Testis (tissue), 2 donors: ENCODE data around the gene GNL1.
"Not testable (repeated sequence)": the region's sequence is repeated elsewhere in the genome, so short reads cannot be mapped to it uniquely, and the experiment has no call there.

ENCODE experiments used
- CTCF ChIP-seq, 3 experiments: fragments of 450-650 bp in 2 of 3; fragments of 200-600 bp in 1 of 3; sonication (generic) in 1 of 3; IDR thresholded peaks; one replicate each; pipeline ENCODE4 v1.5.1; 2016 to 2019; ENCODE audit warnings: antibody characterized with exemption in 3 of 3, mild to moderate bottlenecking in 2 of 3, moderate library complexity in 1 of 3
- POLR2A ChIP-seq: fragments of 450-650 bp; IDR thresholded peaks from one replicate; pipeline ENCODE4 v1.6.1; 2017; ENCODE audit warnings: antibody characterized with exemption, mild to moderate bottlenecking, moderate library complexity

- not testable (repeated sequence) for TF ChIP-seq CTCF (IDR thresholded peaks at IDR 0.05); POLR2A
These were observed 35.2 kb downstream of the GNL1 start for GRCh38 chr6:30521082-30521481.
